HEK293T (cell line): ENCODE measurements around the gene LTBP1.

Source experiments
- ARNT ChIP-seq: fragments of 450-650 bp; IDR thresholded peaks from 2 replicates; pipeline ENCODE4 v1.6.1; 2017; ENCODE audit warnings: mild to moderate bottlenecking
- BHLHE40 ChIP-seq: fragments of 450-650 bp; IDR thresholded peaks from 2 replicates; pipeline ENCODE4 v1.6.1; 2016; ENCODE audit warnings: mild to moderate bottlenecking, moderate library complexity, borderline replicate concordance
- ELF4 ChIP-seq: fragments of 450-650 bp; IDR thresholded peaks from 2 replicates; pipeline ENCODE4 v1.6.1; 2017; ENCODE audit warnings: antibody characterized with exemption
- FOXK2 ChIP-seq: fragments of 450-650 bp; IDR thresholded peaks from 2 replicates; pipeline ENCODE4 v1.6.1; 2016; ENCODE audit warnings: mild to moderate bottlenecking
- FOXM1 ChIP-seq: fragments of 450-650 bp; IDR thresholded peaks from 2 replicates; pipeline ENCODE4 v1.6.1; 2017; ENCODE audit warnings: mild to moderate bottlenecking, borderline replicate concordance
- LEF1 ChIP-seq: fragments of 450-650 bp; IDR thresholded peaks from 2 replicates; pipeline ENCODE4 v1.6.1; 2017; ENCODE audit warnings: mild to moderate bottlenecking, borderline replicate concordance
- NFRKB ChIP-seq: fragments of 450-650 bp; IDR thresholded peaks from 2 replicates; pipeline ENCODE4 v1.6.1; 2016; ENCODE audit warnings: mild to moderate bottlenecking, moderate library complexity
- SP1 ChIP-seq: fragments of 450-650 bp; IDR thresholded peaks from 2 replicates; pipeline ENCODE4 v1.6.1; 2017
- SUZ12 ChIP-seq: fragments of 450-650 bp; IDR thresholded peaks from 2 replicates; pipeline ENCODE4 v1.6.1; 2016; ENCODE audit warnings: mild to moderate bottlenecking
- TARDBP ChIP-seq: fragments of 450-650 bp; IDR thresholded peaks from 2 replicates; pipeline ENCODE4 v1.6.1; 2016
- ZNF384 ChIP-seq: fragments of 450-650 bp; IDR thresholded peaks from 2 replicates; pipeline ENCODE4 v1.6.1; 2016
- TF ChIP-seq, protein P1 (sequence below): fragments of 450-650 bp; IDR thresholded peaks from 2 replicates; pipeline ENCODE4 v1.6.1; 2016

DNA sequence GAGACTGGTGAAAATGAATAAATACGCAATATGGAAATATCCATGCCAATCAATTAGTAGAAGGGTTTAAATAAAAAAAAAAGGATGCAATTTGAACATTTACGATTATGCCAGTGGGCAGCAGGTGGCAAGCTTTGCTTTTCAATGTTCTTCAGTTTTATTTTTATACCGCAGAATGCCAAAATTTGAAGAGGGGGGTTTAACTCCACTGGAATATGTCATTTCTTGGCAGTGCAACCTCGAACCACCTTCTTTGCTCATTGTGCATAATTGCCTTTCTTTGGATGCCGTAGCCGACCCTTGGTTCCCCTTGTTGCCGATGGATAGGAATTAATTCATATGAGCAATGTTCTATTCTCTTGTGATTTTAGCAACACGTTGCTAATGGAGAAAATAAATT, 88.0 kb downstream of the LTBP1 start:
- TF ChIP-seq NFRKB: no peak
- TF ChIP-seq ZNF384: no peak
- TF ChIP-seq SP1: no peak
- no peak for TF ChIP-seq FOXM1
- TF ChIP-seq, protein P1, sequence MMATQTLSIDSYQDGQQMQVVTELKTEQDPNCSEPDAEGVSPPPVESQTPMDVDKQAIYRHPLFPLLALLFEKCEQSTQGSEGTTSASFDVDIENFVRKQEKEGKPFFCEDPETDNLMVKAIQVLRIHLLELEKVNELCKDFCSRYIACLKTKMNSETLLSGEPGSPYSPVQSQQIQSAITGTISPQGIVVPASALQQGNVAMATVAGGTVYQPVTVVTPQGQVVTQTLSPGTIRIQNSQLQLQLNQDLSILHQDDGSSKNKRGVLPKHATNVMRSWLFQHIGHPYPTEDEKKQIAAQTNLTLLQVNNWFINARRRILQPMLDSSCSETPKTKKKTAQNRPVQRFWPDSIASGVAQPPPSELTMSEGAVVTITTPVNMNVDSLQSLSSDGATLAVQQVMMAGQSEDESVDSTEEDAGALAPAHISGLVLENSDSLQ: no peak
- TF ChIP-seq LEF1: no peak
- no peak for TF ChIP-seq FOXK2
- no peak for TF ChIP-seq TARDBP
- no peak for TF ChIP-seq BHLHE40
- TF ChIP-seq ELF4: no peak
- TF ChIP-seq SUZ12: no peak
- no peak for TF ChIP-seq ARNT
